ENCODE data around the gene MZB1.

- no peak for TF ChIP-seq POLR2A (IDR thresholded peaks at IDR 0.05)
- TF ChIP-seq, protein P1, sequence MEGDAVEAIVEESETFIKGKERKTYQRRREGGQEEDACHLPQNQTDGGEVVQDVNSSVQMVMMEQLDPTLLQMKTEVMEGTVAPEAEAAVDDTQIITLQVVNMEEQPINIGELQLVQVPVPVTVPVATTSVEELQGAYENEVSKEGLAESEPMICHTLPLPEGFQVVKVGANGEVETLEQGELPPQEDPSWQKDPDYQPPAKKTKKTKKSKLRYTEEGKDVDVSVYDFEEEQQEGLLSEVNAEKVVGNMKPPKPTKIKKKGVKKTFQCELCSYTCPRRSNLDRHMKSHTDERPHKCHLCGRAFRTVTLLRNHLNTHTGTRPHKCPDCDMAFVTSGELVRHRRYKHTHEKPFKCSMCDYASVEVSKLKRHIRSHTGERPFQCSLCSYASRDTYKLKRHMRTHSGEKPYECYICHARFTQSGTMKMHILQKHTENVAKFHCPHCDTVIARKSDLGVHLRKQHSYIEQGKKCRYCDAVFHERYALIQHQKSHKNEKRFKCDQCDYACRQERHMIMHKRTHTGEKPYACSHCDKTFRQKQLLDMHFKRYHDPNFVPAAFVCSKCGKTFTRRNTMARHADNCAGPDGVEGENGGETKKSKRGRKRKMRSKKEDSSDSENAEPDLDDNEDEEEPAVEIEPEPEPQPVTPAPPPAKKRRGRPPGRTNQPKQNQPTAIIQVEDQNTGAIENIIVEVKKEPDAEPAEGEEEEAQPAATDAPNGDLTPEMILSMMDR (IDR thresholded peaks at IDR 0.05), result no peak
Measured at GRCh38 chr5:139419226-139420192, 29.8 kb upstream of the MZB1 start.
